GM18907 (cell line): ENCODE measurements around the gene AKT2.

Experiments used
- ATAC-seq: cut with Tn5 transposase; IDR thresholded peaks from one replicate; pipeline ENCODE4 v1.9.1; 2021; ENCODE audit warnings: mild to moderate bottlenecking, moderate library complexity; ENCODE audit not compliant: unreplicated experiment

Gene AKT2

GRCh38 chr19:40255619-40256166 lies 29.5 kb downstream of the AKT2 start:
- ATAC-seq, result no peak

DNA sequence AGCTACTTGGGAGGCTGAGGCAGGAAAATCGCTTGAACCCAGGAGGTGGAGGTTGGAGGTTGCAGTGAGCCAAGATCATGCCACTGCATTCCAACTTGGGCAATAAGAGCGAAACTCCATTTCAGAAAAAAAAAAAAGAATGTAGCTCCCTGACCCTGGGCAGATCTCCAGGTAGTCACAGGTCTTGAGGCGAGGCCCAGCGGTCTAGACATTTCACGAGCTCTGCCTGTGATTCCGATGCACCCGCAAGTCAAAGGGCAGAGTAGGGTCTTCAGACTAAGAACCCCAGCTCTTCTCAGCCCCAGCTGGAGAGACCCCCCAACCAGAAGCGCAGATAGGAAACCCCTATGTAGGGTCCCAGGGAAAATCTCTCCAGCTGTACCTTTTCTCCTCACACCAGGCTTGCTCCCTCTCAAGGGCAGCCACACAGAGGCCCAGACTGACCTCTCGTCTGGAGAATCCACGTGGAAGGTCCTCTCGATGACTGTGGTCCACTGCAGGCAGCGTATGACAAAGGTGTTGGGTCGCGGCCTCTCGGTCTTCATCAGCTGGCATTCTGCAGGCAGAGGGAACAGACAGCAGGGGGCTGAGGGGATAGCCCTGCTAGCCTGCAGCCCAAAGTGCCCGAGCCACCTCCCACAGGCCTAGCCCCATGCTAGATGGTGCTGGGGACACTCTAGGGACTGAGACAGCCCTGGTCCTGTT lies 30.3 kb downstream of the AKT2 start:
- ATAC-seq, result no peak

- ATAC-seq, result no peak
Observed at GRCh38 chr19:40253611-40254092, 31.5 kb downstream of the AKT2 start.

- ATAC-seq, result no peak
Observed at GRCh38 chr19:40252395-40252794, 32.8 kb downstream of the AKT2 start.

DNA sequence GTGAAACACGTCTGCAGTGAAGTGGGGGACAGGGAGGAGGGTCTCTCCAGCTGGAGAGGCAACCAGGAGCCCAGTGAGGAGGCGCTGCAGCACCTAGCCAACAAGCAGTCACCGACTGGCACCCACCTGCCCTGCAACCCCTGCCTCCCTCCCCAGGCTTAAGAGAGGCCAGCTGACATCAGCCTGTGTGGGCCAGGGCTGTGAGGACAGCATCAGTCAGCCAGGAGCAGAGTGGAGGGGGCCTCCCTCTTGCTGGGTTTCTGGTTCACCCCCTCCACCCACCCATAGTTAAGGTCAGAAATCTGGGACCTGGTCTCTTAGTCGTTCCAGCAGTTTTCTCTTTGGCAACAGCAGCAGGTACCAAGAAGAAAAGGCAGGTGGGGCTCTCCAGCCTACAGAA lies 33.2 kb downstream of the AKT2 start:
- ATAC-seq, result no peak

DNA sequence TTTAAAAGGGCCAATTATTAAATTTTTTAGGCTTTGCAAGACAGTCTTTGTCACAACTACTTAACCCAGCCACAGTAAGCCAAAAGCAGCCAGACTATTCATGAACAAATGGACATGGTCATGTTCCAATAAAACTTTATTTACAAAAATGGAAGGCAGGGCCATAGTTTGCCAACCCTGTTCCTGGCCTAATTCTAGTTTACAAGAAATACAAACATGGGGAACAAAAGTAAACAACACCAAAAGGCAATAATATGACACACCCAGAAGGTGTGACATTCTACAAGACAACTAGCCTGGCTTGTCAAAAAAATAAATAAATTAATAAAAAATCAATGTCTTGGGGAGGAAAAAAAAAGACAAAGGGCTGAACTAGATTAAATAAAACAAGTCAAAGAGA lies 33.9 kb downstream of the AKT2 start:
- no peak for ATAC-seq

DNA sequence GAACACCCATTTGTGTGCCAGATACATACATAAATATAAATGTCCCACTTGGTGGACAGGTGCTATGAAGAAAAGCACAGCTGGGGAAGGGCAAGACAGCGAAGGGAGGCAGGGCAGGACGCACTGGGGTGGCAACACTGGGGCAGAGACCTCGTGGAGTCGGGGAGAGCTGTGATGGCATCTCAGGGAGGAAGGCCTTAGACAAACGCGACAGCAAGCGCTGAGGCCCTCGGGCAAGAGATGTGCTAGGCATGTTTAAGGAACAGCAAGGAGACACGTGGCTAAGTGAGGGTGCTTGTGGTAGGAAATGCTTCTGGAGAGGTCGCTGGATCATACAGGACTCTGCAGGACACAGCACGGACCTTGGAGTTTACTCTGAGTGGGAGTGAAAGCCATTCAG lies 35.4 kb downstream of the AKT2 start:
- no peak for ATAC-seq

DNA sequence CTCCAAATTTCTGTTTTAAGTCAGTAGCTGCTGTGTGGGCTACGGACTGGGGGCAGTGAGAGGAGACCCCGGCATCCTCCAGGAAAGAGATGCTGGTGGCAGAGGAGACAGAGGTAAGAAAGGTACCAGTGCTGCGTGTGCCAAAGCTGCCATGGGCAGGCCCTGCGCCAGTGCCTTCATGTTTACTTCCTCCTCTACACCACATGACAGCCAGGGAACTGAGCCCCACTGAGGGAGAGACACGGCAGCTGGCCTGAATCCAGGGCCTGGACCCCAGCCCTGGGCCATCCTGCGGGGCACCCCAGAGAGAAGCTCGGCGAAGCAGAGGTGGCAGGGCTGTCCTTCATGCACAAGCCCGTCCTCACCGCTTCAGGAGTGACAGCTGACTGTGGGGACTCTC lies 35.9 kb downstream of the AKT2 start:
- ATAC-seq, result no peak

- no peak for ATAC-seq
Observed at GRCh38 chr19:40247735-40248262, 37.3 kb downstream of the AKT2 start.

- ATAC-seq, result no peak
Observed at GRCh38 chr19:40247178-40247577, 38.0 kb downstream of the AKT2 start.

GRCh38 chr19:40246292-40247073 lies 38.7 kb downstream of the AKT2 start:
- ATAC-seq, result no peak

- no peak for ATAC-seq
Observed at GRCh38 chr19:40245506-40246128, 39.5 kb downstream of the AKT2 start.

DNA sequence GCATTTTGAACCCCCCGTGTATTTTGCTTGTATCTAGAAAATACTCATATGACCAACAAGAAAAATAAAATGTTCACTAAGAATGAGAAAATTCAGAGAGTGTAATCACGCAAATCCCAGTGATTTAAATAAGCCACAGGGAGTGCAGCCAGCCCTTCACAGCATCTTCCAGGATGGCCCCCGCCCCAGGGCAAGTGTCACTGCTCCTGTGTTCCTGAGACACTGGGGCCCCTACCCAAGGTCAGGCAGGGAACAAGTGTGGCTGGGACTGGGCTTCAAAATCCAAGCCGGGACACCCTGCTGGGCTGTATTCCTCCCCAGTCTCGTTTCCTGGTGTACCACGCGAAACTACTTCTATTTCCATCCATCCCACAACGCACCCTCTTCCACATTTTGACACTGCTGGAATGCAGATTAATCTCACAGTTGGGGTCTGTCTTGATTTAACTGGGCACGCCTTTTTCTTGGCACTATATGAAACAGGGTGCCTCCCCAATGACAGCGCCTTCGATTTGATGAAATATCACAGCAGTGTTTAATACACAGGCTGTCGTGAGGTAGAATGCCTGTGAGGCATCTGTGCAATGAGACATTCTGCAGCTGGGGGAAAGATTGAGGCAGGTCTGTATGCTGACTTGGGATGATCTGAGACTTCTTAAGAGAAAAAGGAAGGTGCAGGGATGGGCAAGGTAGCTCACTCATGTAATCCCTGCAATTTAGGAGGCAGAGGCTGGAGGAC lies 40.4 kb downstream of the AKT2 start:
- ATAC-seq, result no peak

DNA sequence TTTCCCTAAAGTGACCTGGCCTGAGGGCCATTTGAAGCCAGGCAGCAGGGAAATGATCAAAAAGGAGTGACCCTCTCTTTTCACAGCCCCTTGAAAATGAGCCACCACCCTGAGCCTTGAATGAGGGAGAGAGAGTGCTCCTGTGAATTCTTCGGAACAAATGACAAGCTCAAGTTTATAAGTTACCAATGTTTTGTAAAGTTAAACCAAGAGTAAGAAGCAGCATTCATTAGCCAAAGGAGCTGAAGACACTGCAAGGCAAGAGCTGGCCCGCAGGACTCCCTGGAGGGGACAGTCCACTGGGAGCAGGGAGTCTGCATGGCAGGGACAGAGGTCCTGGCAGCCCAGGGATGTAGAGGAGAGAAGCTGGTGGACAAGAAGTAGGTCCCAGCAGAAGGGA lies 42.0 kb downstream of the AKT2 start:
- ATAC-seq, result no peak

GRCh38 chr19:40242480-40242879 lies 42.7 kb downstream of the AKT2 start:
- no peak for ATAC-seq

DNA sequence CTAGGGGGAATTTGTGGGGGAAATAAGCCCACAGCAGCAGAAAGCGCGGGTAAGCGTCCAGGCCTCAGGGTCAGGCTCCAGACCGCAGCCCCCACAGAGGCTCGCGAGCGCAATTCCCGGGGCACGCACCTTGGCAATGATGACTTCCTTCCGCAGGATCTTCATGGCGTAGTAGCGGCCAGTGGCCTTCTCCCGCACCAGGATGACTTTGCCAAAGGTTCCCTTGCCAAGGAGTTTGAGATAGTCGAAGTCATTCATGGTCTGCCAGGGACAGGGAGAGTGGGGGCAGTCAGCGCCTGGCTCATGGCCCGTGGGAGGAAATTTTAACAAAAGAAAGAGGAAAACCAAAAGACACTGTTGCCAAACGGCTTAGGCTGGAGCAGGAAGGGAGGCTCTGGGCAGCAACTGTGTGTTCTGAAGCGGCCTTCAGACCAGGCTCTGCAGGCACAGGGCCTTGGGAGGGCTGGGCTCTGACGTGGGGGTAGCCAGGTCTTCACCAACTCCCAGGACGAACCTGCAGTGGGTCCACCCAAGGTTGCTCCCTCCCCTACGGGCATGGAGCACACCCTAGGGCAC lies 43.2 kb downstream of the AKT2 start:
- ATAC-seq, result no peak

DNA sequence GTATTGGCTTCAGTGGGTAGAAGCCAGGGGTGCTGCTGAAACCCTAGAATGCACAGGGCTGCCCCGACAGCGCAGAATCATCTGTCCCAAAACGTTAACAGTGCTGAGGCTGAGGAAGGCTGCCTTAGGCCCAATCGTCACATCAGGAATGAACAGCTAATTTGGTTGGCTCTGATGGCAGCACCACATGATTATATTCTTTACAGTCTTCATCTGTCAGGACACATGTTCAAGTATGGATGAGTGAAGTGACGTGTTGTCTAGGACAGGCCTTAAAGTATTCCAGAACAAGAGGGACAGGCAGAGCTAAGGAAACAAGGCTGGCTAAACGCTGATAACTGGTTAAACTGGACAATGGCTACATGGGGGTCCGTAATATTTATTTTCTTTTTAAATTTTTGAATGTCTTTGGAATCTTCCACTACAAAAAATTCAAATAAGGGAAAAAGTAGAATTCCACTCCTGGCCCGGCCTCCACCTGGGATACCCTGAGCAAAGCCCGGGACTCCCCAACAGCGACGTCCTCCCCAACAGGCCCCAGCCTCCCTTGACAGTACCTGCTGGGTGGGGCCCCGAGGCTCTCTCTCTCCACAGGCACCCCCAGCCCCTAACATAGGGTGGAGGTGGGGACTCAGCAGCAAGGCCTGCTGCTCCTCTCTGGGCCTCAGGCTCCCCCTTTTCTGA lies 43.9 kb downstream of the AKT2 start:
- no peak for ATAC-seq

- no peak for ATAC-seq
Observed at GRCh38 chr19:40240332-40240731, 44.8 kb downstream of the AKT2 start.

DNA sequence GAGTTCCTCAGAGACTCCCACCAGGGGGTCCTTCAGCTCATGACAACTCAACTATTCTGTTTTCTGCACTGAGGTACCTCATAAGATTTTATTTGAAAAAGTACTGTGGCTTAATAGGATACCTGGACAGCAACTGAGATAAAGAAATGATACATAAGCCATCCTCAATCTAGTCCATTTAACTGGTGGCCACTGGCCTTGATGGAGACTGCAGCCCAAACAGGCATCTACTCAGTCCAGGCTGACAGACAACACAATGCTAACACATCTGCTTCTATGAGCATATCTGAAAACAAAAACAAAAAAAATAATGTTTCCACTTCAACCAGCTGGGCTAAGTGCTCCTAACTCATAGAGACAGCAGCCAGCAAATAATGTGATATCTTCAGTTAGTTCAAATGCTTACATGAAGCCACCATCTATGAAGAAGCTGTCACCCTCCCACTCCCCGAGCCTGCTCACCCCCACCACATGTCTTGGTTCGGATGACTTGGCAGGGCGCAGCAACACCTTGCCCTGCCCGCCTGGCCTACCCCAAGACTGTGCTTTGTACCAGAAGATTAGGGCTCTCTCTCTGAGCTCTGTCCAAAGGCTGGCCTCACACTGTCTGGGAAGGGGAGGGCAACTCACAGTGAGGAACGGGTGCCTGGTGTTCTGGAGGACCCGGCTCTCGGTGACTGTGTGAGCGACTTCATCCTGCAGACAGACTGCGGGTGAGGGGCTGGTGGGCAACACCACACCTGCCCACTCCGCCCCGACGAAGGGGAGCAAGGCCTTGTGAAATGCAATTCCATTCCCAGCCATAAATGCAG lies 45.5 kb downstream of the AKT2 start:
- no peak for ATAC-seq
